PC-3 (cell line): Measurements from ENCODE around the gene CCDC82. TPM values are rescaled to one million over a fixed set of nuclear protein-coding genes. Genes with fewer than 3 reads are reported as not detected.

Experiments
- microRNA-seq: library from miRNA; unstranded; fragments of <30 nt; microRNA quantifications from one replicate; pipeline ENCODE4 v1.1.0, GENCODE V29; 2020; ENCODE audit not compliant: unreplicated experiment
- total RNA-seq: library from RNA; depleted of rRNA; stranded (reverse); fragments of >200 nt; gene quantifications from 2 replicates; pipeline ENCODE4 v1.2.3, GENCODE V29; 2014; rRNA removed

Gene CCDC82
- total RNA-seq, 1 experiment from 2014 or later: 13.5 TPM

Small RNA genes within 50 kb of the gene (microRNA-seq; reads per million reads assigned to microRNA genes)
- gene MIR1260B: not detected

Other genes with a start within 250 kb of the CCDC82 start
- gene MAML2, start 46.7 kb downstream of the CCDC82 start, total RNA-seq: 10.3 and 10.9 TPM in 2 replicates
- gene JRKL, start 101 bp upstream of the CCDC82 start, total RNA-seq: 4.7 and 5.1 TPM in 2 replicates